ENCODE measurements around the gene ZNF205.
A peak's percentile ranks its signal among the peaks of the same experiment; 100 is the strongest.

Gene ZNF205

DNA sequence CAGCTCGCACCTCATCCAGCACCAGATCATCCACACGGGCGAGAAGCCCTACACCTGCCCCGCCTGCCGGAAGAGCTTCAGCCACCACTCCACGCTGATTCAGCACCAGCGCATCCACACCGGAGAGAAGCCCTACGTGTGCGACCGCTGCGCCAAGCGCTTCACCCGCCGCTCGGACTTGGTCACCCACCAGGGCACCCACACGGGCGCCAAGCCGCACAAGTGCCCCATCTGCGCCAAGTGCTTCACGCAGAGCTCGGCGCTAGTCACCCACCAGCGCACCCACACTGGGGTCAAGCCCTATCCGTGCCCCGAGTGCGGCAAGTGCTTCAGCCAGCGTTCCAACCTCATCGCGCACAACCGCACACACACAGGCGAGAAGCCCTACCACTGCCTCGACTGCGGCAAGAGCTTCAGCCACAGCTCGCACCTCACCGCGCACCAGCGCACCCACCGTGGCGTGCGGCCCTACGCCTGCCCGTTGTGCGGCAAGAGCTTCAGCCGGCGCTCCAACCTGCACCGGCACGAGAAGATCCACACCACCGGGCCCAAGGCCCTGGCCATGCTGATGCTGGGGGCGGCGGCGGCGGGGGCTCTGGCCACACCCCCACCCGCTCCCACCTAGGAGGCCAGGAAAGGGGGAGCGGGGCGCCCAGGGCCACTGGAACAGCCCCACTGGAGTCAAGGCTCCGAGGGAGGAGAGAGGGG lies 7.5 kb downstream of the ZNF205 start:
- DNase-seq (ENCODE audit: low read depth), result no peak
- no peak overlapping the region for H3K4me3 ChIP-seq (replicated peaks; ENCODE audit: low read depth, low read length)

DNA sequence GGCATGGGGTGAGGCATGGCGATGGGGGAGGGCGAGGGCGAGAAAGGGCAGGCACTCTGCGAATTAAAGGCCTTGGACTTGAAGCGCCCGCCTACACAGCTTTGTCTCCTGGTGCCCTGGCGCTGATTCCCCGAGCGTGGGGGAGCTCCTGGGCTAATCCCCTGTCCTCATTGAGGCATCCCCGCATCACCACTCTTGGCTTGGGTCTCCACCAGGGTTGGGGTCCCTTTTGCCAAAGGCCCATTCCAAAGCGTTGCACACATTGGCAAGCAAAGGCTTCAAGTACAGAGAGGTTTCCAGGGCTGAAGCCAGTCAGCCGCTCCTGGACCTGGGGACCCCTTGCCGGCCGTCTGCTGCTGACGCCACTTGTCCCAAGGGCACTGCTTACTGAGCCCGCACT lies 8.0 kb downstream of the ZNF205 start:
- TF ChIP-seq, protein P1, sequence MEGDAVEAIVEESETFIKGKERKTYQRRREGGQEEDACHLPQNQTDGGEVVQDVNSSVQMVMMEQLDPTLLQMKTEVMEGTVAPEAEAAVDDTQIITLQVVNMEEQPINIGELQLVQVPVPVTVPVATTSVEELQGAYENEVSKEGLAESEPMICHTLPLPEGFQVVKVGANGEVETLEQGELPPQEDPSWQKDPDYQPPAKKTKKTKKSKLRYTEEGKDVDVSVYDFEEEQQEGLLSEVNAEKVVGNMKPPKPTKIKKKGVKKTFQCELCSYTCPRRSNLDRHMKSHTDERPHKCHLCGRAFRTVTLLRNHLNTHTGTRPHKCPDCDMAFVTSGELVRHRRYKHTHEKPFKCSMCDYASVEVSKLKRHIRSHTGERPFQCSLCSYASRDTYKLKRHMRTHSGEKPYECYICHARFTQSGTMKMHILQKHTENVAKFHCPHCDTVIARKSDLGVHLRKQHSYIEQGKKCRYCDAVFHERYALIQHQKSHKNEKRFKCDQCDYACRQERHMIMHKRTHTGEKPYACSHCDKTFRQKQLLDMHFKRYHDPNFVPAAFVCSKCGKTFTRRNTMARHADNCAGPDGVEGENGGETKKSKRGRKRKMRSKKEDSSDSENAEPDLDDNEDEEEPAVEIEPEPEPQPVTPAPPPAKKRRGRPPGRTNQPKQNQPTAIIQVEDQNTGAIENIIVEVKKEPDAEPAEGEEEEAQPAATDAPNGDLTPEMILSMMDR (IDR thresholded peaks at IDR 0.05; ENCODE audit: low read length, missing control alignments), result no peak
- no peak overlapping the region for H3K4me3 ChIP-seq (replicated peaks; ENCODE audit: low read depth, low read length)

More for the DNA sequence above, 7.5 kb downstream of the ZNF205 start:
- TF ChIP-seq, protein P1 (IDR thresholded peaks at IDR 0.05; ENCODE audit: low read length, missing control alignments), result no peak

DNA sequence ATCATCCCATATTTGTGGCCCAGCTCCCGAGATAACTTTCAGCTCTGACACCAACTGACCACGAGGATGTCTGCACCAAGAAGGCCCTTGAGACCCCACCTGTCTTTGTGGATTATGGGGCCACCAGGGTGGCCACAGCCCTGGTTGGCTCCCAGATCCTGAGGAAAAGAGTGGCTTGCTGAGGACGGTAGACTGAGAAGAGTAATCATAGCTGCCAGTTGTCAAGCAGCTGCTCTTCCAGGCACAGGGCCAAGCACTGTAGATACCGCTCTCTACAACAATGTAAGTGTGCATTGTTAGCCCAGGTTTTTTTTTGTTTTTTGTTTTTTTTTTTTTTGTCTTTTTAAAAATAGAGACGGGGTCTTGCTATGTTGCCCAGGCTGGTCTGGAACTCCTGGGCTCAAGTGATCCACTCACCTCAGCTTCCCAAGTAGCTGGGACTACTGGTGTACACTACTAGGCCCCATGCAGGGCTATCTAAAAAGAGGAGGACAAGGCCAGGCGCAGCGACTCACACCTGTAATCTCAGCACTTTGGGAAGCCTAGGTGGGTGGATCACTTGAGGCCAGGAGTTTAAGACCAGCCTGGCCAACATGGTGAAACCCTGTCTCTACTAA lies 9.6 kb downstream of the ZNF205 start:
- peak; percentile 73 for DNase-seq (ENCODE audit: low read depth)
- TF ChIP-seq, protein P1 (IDR thresholded peaks at IDR 0.05; ENCODE audit: low read length, missing control alignments), result no peak
- no peak overlapping the region for H3K4me3 ChIP-seq (replicated peaks; ENCODE audit: low read depth, low read length)

More for the DNA sequence above, 8.0 kb downstream of the ZNF205 start:
- no peak for DNase-seq (ENCODE audit: low read depth)

DNA sequence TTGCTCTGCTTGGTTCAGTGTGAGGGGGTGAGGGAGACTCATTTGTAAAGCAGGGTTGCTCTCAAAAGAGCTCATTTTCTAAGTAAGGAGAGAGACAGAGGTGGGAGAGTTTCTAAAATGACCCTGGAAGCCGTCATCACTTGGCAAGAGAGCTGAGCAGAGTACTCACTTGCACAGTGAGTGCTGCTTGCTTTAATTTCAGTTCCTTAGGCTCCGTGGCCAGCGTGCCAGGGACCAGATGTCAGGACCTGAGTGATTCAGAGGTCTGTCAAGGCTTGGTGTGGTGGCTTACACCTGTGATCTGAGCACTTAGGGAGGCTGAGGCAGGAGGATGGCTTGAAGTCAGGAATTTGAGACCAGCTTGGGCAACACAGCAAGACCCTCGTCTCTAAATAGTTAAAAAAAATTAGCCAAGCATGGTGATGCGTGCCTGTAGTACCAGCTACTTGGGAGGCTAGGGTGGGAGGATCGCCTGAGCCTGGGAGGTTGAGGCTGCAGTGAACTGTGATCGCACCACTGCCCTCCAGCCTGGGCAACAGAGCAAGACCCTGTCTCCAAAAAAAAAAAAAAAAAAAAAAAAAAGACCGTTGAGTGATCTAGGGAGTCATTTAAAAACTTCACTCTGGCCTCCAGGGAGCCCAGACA lies 10.7 kb downstream of the ZNF205 start:
- no peak for DNase-seq (ENCODE audit: low read depth)
- H3K4me3 ChIP-seq (replicated peaks; ENCODE audit: low read depth, low read length), result no peak overlapping the region
- TF ChIP-seq, protein P1 (IDR thresholded peaks at IDR 0.05; ENCODE audit: low read length, missing control alignments), result no peak

DNA sequence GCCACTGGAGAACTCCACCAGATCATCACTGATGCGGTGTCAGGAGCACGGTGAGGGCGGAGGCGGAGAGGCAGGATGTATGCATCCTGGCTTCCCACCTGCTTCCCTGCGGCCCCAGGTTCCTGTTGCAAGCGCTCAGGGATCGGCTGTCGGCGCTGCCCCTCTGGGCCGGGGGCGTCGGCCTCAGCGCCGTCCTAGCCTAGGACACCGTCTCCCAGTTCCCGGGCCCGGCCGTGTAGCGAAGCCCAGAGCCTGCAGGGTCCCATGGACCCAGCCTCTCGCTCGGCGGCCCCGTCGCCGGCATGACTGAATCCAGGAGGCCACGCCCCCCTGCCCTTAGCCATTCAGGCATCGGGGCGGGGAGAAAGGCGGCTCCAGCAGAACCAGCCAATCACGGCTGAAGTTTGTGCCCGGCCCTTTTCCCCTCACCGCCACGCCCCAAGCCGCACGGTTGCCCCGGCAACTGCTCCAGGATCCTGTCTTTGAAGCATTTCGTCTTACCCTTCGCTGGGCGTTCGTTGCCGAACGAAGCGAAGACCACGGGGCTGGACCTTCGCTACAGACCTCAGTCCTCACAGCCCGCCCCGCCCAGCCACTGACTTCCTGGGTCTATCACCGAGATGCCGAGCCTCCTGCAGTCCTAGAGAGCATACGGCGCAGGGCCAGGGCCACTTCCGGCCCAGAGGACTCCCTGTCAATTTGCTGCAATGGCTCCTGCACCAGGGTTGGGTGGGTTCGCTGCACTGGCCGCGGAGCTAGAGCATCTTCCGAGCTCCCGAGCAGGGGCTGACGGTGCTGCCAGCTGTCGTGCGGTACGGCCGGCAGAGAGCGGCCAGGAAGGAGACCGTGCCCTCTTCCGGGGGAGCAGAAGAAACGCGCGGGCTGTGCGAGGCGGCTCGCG lies 11.8 kb downstream of the ZNF205 start:
- peak overlapping the region; percentile 78 for H3K4me3 ChIP-seq (replicated peaks; ENCODE audit: low read depth, low read length)
- DNase-seq (ENCODE audit: low read depth), result peak; percentile 93
- TF ChIP-seq, protein P1 (IDR thresholded peaks at IDR 0.05; ENCODE audit: low read length, missing control alignments), result peak; percentile 12

DNA sequence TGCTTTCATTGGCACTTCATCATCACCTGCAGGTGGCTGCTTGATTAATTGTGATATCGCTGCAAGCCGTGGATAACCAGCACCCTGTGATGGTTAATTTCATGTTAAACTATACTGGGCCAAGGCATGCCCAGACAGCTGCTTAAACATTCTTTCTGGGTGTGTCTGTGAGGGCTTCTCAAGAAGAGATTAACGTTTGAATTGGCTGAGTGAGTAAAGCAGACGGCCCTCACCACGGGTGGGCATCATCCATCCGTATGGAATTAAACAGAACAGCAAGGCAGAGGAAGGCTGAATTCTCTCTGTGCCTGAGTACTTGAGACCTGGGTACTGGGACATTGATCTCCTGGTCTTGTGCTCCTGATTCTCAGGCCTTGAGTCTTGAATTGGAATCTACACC lies 15.4 kb downstream of the ZNF205 start:
- H3K4me3 ChIP-seq (replicated peaks; ENCODE audit: low read depth, low read length), result no peak overlapping the region
- TF ChIP-seq, protein P1 (IDR thresholded peaks at IDR 0.05; ENCODE audit: low read length, missing control alignments), result no peak
- no peak for DNase-seq (ENCODE audit: low read depth)

All from fibroblast of pulmonary artery (primary cell).